Keratinocyte (primary cell): ENCODE data around the gene MTA1. TPM values are rescaled to one million over a fixed set of nuclear protein-coding genes. Genes with fewer than 3 reads are reported as not detected.

Experiments
- DNase-seq: peaks from one replicate; pipeline ENCODE4 v3.0.0-alpha.2; 2011; ENCODE audit warnings: low read depth, missing footprints, low spot score
- FAIRE-seq: peaks from 2 replicates; lab custom pipeline; 2011; peaks lifted over from hg19 to GRCh38; lab: Jason Lieb, UNC
- H2AFZ ChIP-seq: 2 replicates; pipeline ENCODE4 v1.6.0; 2012; ENCODE audit warnings: low read length, control low read depth, inconsistent platforms; ENCODE audit not compliant: control insufficient read depth
- H3K27ac ChIP-seq: 2 replicates; pipeline ENCODE4 v1.5.1; 2011; ENCODE audit warnings: low read length; ENCODE audit not compliant: control insufficient read depth, insufficient read depth
- H3K27me3 ChIP-seq: 3 replicates; pipeline ENCODE4 v1.6.0; 2011; ENCODE audit warnings: low read length; ENCODE audit not compliant: control insufficient read depth, insufficient read depth; ENCODE audit errors: extremely low read depth
- H3K36me3 ChIP-seq, 2 experiments: 2 replicates in 1 of 2; 3 replicates in 1 of 2; pipeline ENCODE4 v1.5.1; 2011; ENCODE audit warnings: low read length in 2 of 2, mild to moderate bottlenecking in 1 of 2; ENCODE audit not compliant: control insufficient read depth in 2 of 2, insufficient read depth in 2 of 2; ENCODE audit errors: extremely low read depth in 1 of 2
- H3K4me1 ChIP-seq: 3 replicates; pipeline ENCODE4 v1.5.1; 2011; ENCODE audit warnings: low read length; ENCODE audit not compliant: control insufficient read depth, insufficient read depth; ENCODE audit errors: extremely low read depth
- H3K4me2 ChIP-seq: 3 replicates; pipeline ENCODE4 v1.6.0; 2011; ENCODE audit warnings: low read depth, low read length; ENCODE audit not compliant: control insufficient read depth, insufficient read depth; ENCODE audit errors: extremely low read depth
- H3K4me3 ChIP-seq, 3 experiments: fragments of 200-600 bp in 1 of 3; sonication (generic) in 1 of 3; 2 replicates in 2 of 3; 3 replicates in 1 of 3; pipeline ENCODE4 v1.5.1; 2011 to 2016; ENCODE audit warnings: low read length in 3 of 3, mild to moderate bottlenecking in 3 of 3, control low read depth in 2 of 3, inconsistent platforms in 1 of 3, low read depth in 1 of 3, mixed read lengths in 1 of 3, mixed run types in 1 of 3, moderate library complexity in 1 of 3; ENCODE audit not compliant: control insufficient read depth in 2 of 3, insufficient read depth in 2 of 3; ENCODE audit errors: extremely low read depth in 1 of 3
- H3K79me2 ChIP-seq: 2 replicates; pipeline ENCODE4 v1.6.0; 2012; ENCODE audit warnings: low read length; ENCODE audit not compliant: control insufficient read depth, insufficient read depth
- H3K9ac ChIP-seq: 3 replicates; pipeline ENCODE4 v1.6.0; 2011; ENCODE audit warnings: low read length; ENCODE audit not compliant: control insufficient read depth, insufficient read depth; ENCODE audit errors: extremely low read depth
- H3K9me1 ChIP-seq: 3 replicates; pipeline ENCODE4 v1.6.0; 2011; ENCODE audit warnings: low read length; ENCODE audit not compliant: control insufficient read depth, insufficient read depth; ENCODE audit errors: extremely low read depth
- H3K9me3 ChIP-seq: 2 replicates; pipeline ENCODE4 v1.5.1; 2012; ENCODE audit warnings: low read depth, low read length; ENCODE audit not compliant: control insufficient read depth
- H4K20me1 ChIP-seq: 3 replicates; pipeline ENCODE4 v1.6.0; 2011; ENCODE audit warnings: low read length; ENCODE audit not compliant: control insufficient read depth, insufficient read depth; ENCODE audit errors: extremely low read depth
- CTCF ChIP-seq, 3 experiments: IDR thresholded peaks in 1 of 3; conservative IDR thresholded peaks in 1 of 3; optimal IDR thresholded peaks in 1 of 3; 2 replicates in 2 of 3; 3 replicates in 1 of 3; pipeline versions ENCODE3 to v1.5.1; 2011; ENCODE audit warnings: low read length in 3 of 3, mild to moderate bottlenecking in 3 of 3, moderate library complexity in 2 of 3, control low read depth in 1 of 3, inconsistent platforms in 1 of 3; ENCODE audit not compliant: insufficient read depth in 2 of 3; ENCODE audit errors: extremely low read depth in 1 of 3
- EZH2 ChIP-seq: IDR thresholded peaks from one replicate; pipeline ENCODE4 v1.6.1; 2012; ENCODE audit warnings: inconsistent platforms, mild to moderate bottlenecking, low read length, moderate library complexity
- dilution Hi-C: fragments of 300-500 bp; cut with MboI; formaldehyde crosslinking; loops from one replicate; pipeline ENCODE4 v1.7.0; 2020; ENCODE audit warnings: low sequenced_read_pairs; ENCODE audit not compliant: extremely low pct_ligation_motif_present
- polyA plus RNA-seq, 5 experiments: library from polyadenylated mRNA; depleted of rRNA in 3 of 5; stranded (reverse) in 3 of 5; stranded (forward) in 1 of 5; unstranded in 1 of 5; fragments of >200 nt; gene quantifications; 1 replicate in 1 of 5; 2 replicates in 3 of 5; 3 replicates in 1 of 5; pipeline versions ENCODE4 v1.2.1 to v1.2.3, GENCODE V29; 2011 to 2012; ENCODE audit warnings: missing spikeins in 2 of 5, low read depth in 1 of 5, low replicate concordance in 1 of 5

Gene MTA1
- polyA plus RNA-seq, 1 donor (not counting 4 experiments of a cell fraction or from before 2014, with no cell fraction given), result 33.6 TPM

- peaks cover 23% of the 10 kb centered on the region for H4K20me1 ChIP-seq
- no peak overlapping the region for H3K4me2 ChIP-seq
- H3K4me3 ChIP-seq, result no peak overlapping the region
- no peaks in the 10 kb centered on the region for H3K27me3 ChIP-seq
- no peak overlapping the region for H2AFZ ChIP-seq
- dilution Hi-C loops, result no loop called here
- H3K9me1 ChIP-seq, result peaks cover 2% of the 10 kb centered on the region
- H3K27ac ChIP-seq, result no peak overlapping the region
- no peaks in the 10 kb centered on the region for H3K9me3 ChIP-seq
- no peak for TF ChIP-seq EZH2
- TF ChIP-seq CTCF (optimal IDR thresholded peaks at IDR 0.05 in 1 of 3, IDR thresholded peaks at IDR 0.05 in 1 of 3, conservative IDR thresholded peaks at IDR 0.05 in 1 of 3; ENCODE audit: extremely low read depth in 1 of 3, insufficient read depth in 2 of 3, low read length in 3 of 3), result no peak
- FAIRE-seq (no peak), DNase-seq (no peak)
- peaks cover 9 to 23% of the 10 kb centered on the region in 2 experiments for H3K36me3 ChIP-seq
- H3K79me2 ChIP-seq, result peaks cover 82% of the 10 kb centered on the region
- no peak overlapping the region for H3K9ac ChIP-seq
- H3K4me1 ChIP-seq, result peaks cover 13% of the 10 kb centered on the region
These were observed 10.4 kb downstream of the MTA1 start for GRCh38 chr14:105430042-105430441.

- H3K4me2 ChIP-seq, result peak overlapping the region; percentile 62
- dilution Hi-C loops, result no loop called here
- H3K9me1 ChIP-seq, result peaks cover 2% of the 10 kb centered on the region
- FAIRE-seq (peak; percentile 92), DNase-seq (peak; percentile 23)
- H3K4me1 ChIP-seq, result peaks cover 13% of the 10 kb centered on the region
- no peaks in the 10 kb centered on the region for H3K9me3 ChIP-seq
- peaks cover 6 to 23% of the 10 kb centered on the region in 2 experiments for H3K36me3 ChIP-seq
- no peak overlapping the region for H2AFZ ChIP-seq
- H3K9ac ChIP-seq, result no peak overlapping the region
- H3K4me3 ChIP-seq, result peak overlapping the region in 1 of 3 experiments; percentile 26
- peak overlapping the region; percentile 47 for H3K27ac ChIP-seq
- peaks cover 82% of the 10 kb centered on the region for H3K79me2 ChIP-seq
- H4K20me1 ChIP-seq, result peaks cover 23% of the 10 kb centered on the region
- TF ChIP-seq CTCF (optimal IDR thresholded peaks at IDR 0.05 in 1 of 3, IDR thresholded peaks at IDR 0.05 in 1 of 3, conservative IDR thresholded peaks at IDR 0.05 in 1 of 3; ENCODE audit: extremely low read depth in 1 of 3, insufficient read depth in 2 of 3, low read length in 3 of 3), result no peak
- no peak for TF ChIP-seq EZH2
- no peaks in the 10 kb centered on the region for H3K27me3 ChIP-seq
These were observed 10.9 kb downstream of the MTA1 start for GRCh38 chr14:105430565-105430964.
